GM12878 (cell line): ENCODE data around the gene MAD1L1. TPM values are rescaled to one million over a fixed set of nuclear protein-coding genes. Genes with fewer than 3 reads are reported as not detected.

Experiments
- ATAC-seq: fragments of 200-7000 bp; cut with Tn5 transposase; 3 replicates; pipeline ENCODE4 v1.9.1; 2020; ENCODE audit warnings: mild to moderate bottlenecking, moderate library complexity
- BruUV-seq: library from RNA; stranded (reverse); fragments of 400-500 nt; replicated peaks from 2 replicates; lab custom pipeline; 2021; lab: Mats Ljungman, UMichigan
- CTCF ChIA-PET: fragments of 300-600 bp; sonication (Branson Sonifier 250); formaldehyde crosslinking; extraction: SDS; loops from one replicate; lab custom pipeline; 2021; ENCODE audit warnings: inconsistent platforms; lab: Yijun Ruan, JAX
- POLR2A ChIA-PET: fragments of 350-600 bp; formaldehyde crosslinking; extraction: SDS; loops from one replicate; lab custom pipeline; 2021; ENCODE audit warnings: inconsistent platforms; lab: Charles Lee
- RAD21 ChIA-PET: fragments of 300-600 bp; sonication (Branson Sonifier 250); formaldehyde crosslinking; loops from one replicate; lab custom pipeline; 2023; ENCODE audit warnings: antibody characterized with exemption; ENCODE audit not compliant: unreplicated experiment; lab: Charles Lee
- SMC1A ChIA-PET: fragments of 300-600 bp; sonication (Branson Sonifier 250); formaldehyde crosslinking; loops from one replicate; lab custom pipeline; 2023; ENCODE audit not compliant: unreplicated experiment, uncharacterized antibody; lab: Charles Lee
- DNase-seq: peaks from one replicate; pipeline ENCODE4 v3.0.0-alpha.2; 2011; ENCODE audit warnings: low read depth, low spot score
- FAIRE-seq: peaks from 3 replicates; lab custom pipeline; 2011; peaks lifted over from hg19 to GRCh38; lab: Jason Lieb, UNC
- H2AFZ ChIP-seq: 2 replicates; pipeline ENCODE4 v1.6.0; 2011; ENCODE audit warnings: low read depth, low read length, control low read depth; ENCODE audit not compliant: control insufficient read depth
- H3K27ac ChIP-seq: 2 replicates; pipeline ENCODE4 v1.5.1; 2011; ENCODE audit warnings: control low read depth; ENCODE audit not compliant: control insufficient read depth, insufficient read depth
- H3K27me3 ChIP-seq, 2 experiments: replicated peaks in 1 of 2; 2 replicates each; pipeline versions ENCODE4 v1.6.0 to v1.6.1; 2011; ENCODE audit warnings: low read length in 1 of 2; ENCODE audit not compliant: control insufficient read depth in 2 of 2, insufficient read depth in 2 of 2
- H3K36me3 ChIP-seq, 2 experiments: 2 replicates each; pipeline ENCODE4 v1.5.1; 2011; ENCODE audit warnings: low read length in 1 of 2; ENCODE audit not compliant: control insufficient read depth in 2 of 2, insufficient read depth in 2 of 2
- H3K4me1 ChIP-seq: 2 replicates; pipeline ENCODE4 v1.6.1; 2011; ENCODE audit warnings: mild to moderate bottlenecking, low read length, moderate library complexity, mixed read lengths; ENCODE audit not compliant: control insufficient read depth, insufficient read depth
- H3K4me2 ChIP-seq: 2 replicates; pipeline ENCODE4 v1.6.0; 2011; ENCODE audit warnings: control low read depth; ENCODE audit not compliant: control insufficient read depth, insufficient read depth
- H3K4me3 ChIP-seq: fragments of 200-600 bp; sonication (generic); 2 replicates; pipeline ENCODE4 v1.5.1; 2016
- H3K79me2 ChIP-seq: 2 replicates; pipeline ENCODE4 v1.6.0; 2011; ENCODE audit warnings: low read length; ENCODE audit not compliant: control insufficient read depth, insufficient read depth
- H3K9ac ChIP-seq: 2 replicates; pipeline ENCODE4 v1.8.0; 2011; ENCODE audit warnings: low read length, control low read depth, mixed read lengths; ENCODE audit not compliant: control insufficient read depth, insufficient read depth
- H3K9me3 ChIP-seq: replicated peaks from 3 replicates; pipeline ENCODE4 v1.5.1; 2011; ENCODE audit warnings: mild to moderate bottlenecking, low read length; ENCODE audit not compliant: control insufficient read depth, insufficient read depth
- H4K20me1 ChIP-seq: 2 replicates; pipeline ENCODE4 v1.6.0; 2011; ENCODE audit not compliant: control insufficient read depth, insufficient read depth
- ASH2L ChIP-seq: fragments of 300-600, 200-600 bp; sonication (generic); IDR thresholded peaks from 2 replicates; pipeline ENCODE4 v1.6.1; 2017; ENCODE audit warnings: low read depth, mild to moderate bottlenecking, borderline replicate concordance
- CHD1 ChIP-seq: IDR thresholded peaks from 2 replicates; pipeline ENCODE4 v1.6.1; 2012; ENCODE audit warnings: low read depth, low read length, improper control_type of control experiment
- CHD4 ChIP-seq: fragments of 200-600 bp; sonication (generic); IDR thresholded peaks from 2 replicates; pipeline ENCODE4 v1.6.1; 2016; ENCODE audit warnings: mild to moderate bottlenecking
- DPF2 ChIP-seq: fragments of 450-650 bp; IDR thresholded peaks from 2 replicates; pipeline ENCODE4 v1.6.1; 2017; ENCODE audit warnings: mild to moderate bottlenecking
- E2F8 ChIP-seq: fragments of 450-650 bp; IDR thresholded peaks from 2 replicates; pipeline ENCODE4 v1.6.1; 2018; ENCODE audit warnings: mild to moderate bottlenecking, low read depth, moderate library complexity; ENCODE audit not compliant: partially characterized antibody
- MEF2B ChIP-seq: fragments of 450-650 bp; IDR thresholded peaks from 2 replicates; pipeline ENCODE4 v1.6.1; 2018; ENCODE audit warnings: mild to moderate bottlenecking, moderate library complexity; ENCODE audit not compliant: partially characterized antibody, poor library complexity, severe bottlenecking
- NFXL1 ChIP-seq: fragments of 450-650 bp; IDR thresholded peaks from 2 replicates; pipeline ENCODE4 v1.6.1; 2017; ENCODE audit warnings: antibody characterized with exemption, mild to moderate bottlenecking, borderline replicate concordance
- POLR2AphosphoS2 ChIP-seq: IDR thresholded peaks from 2 replicates; pipeline ENCODE4 v1.6.1; 2011; ENCODE audit warnings: low read depth, mild to moderate bottlenecking, low read length, improper control_type of control experiment, moderate library complexity
- POU2F2 ChIP-seq: IDR thresholded peaks from 3 replicates; pipeline ENCODE4 v1.6.1; 2011; ENCODE audit warnings: low read depth, mild to moderate bottlenecking, low read length, borderline replicate concordance
- RAD51 ChIP-seq: fragments of 450-650 bp; IDR thresholded peaks from 2 replicates; pipeline ENCODE4 v1.6.1; 2016; ENCODE audit warnings: moderate library complexity, mild to moderate bottlenecking, inconsistent platforms
- TAF1 ChIP-seq: IDR thresholded peaks from 2 replicates; pipeline ENCODE4 v1.6.1; 2011; ENCODE audit warnings: mild to moderate bottlenecking, low read depth, low read length, borderline replicate concordance
- TCF3 ChIP-seq: IDR thresholded peaks from 2 replicates; pipeline ENCODE4 v1.6.1; 2012; ENCODE audit warnings: low read depth, mild to moderate bottlenecking, low read length, borderline replicate concordance; ENCODE audit not compliant: insufficient read depth
- USF1 ChIP-seq: IDR thresholded peaks from 2 replicates; pipeline ENCODE4 v1.6.1; 2011; ENCODE audit warnings: borderline replicate concordance, low read depth, mild to moderate bottlenecking, moderate library complexity, mixed read lengths, low read length; ENCODE audit not compliant: insufficient read depth; ENCODE audit errors: extremely low read length
- ZBED1 ChIP-seq: IDR thresholded peaks from 2 replicates; pipeline ENCODE4 v1.6.1; 2016; ENCODE audit warnings: borderline replicate concordance
- ZNF207 ChIP-seq: fragments of 450-650 bp; IDR thresholded peaks from 2 replicates; pipeline ENCODE4 v1.6.1; 2014; ENCODE audit warnings: antibody characterized with exemption, mild to moderate bottlenecking, borderline replicate concordance
- WGBS: methylation state at CpG from one replicate; pipeline ENCODE4 v1.1.6; 2016; ENCODE audit warnings: low lambda C conversion rate; ENCODE audit not compliant: insufficient replicate concordance, insufficient coverage; ENCODE audit errors: missing lambda C conversion rate; 5-methylcytosine and 5-hydroxymethylcytosine counted together
- in situ Hi-C: fragments of 300-500 bp; cut with MboI; formaldehyde crosslinking; loops from 9 replicates; pipeline ENCODE4 v1.14.3; 2018; ENCODE audit warnings: mixed read lengths
- intact Hi-C: fragments of 100-400 bp; cut with micrococcal nuclease; formaldehyde crosslinking; loops from one replicate; pipeline ENCODE4 v1.14.2; 2022; ENCODE audit not compliant: unreplicated experiment
- polyA plus RNA-seq, 11 experiments: library from polyadenylated mRNA; depleted of rRNA in 4 of 11; unstranded in 6 of 11; stranded (reverse) in 5 of 11; fragments of >200 nt; fragmentation: Nextera tagmentation in 4 of 11; fragmentation: Illumina TruSeq in 1 of 11; extraction: Ambion mirVana in 4 of 11; extraction: Trizol in 1 of 11; gene quantifications; 1 replicate in 1 of 11; 2 replicates in 10 of 11; pipeline versions ENCODE4 v1.2.1 to v1.2.3, GENCODE V29; 2011 to 2016; ENCODE audit warnings: inconsistent platforms in 2 of 11, missing spikeins in 2 of 11, low read depth in 1 of 11
- total RNA-seq, 4 experiments: library from RNA; depleted of rRNA in 3 of 4; stranded (reverse); fragments of >200 nt in 3 of 4; fragmentation: Illumina TruSeq in 1 of 4; extraction: Trizol in 1 of 4; gene quantifications; 2 replicates each; pipeline versions ENCODE4 v1.2.1 to v1.2.3, GENCODE V29; 2013 to 2021

MAD1L1 gene
- total and polyA plus RNA-seq, 10 of the 15 experiments (the other 5 are each of a cell fraction or from before 2014, with no cell fraction given) = 2.2 to 76.8 (median 38.3) TPM

- TF ChIP-seq USF1 (no peak), POLR2AphosphoS2 (no peak), POU2F2 (no peak), ASH2L (no peak), TCF3 (no peak), ZNF207 (no peak), RAD51 (no peak), MEF2B (no peak), CHD1 (no peak), NFXL1 (no peak)
These were observed 409.2 kb downstream of the MAD1L1 start (continued) for GRCh38 chr7:1823376-1824150.

- ATAC-seq (no peak), FAIRE-seq (no peak), DNase-seq (no peak)
- 50% methylated on average over 15 of the region's 26 CpGs for WGBS
- Histone ChIP-seq H2AFZ (no peak overlapping the region), H3K27me3 (no peaks in the 10 kb centered on the region), H3K4me1 (no peaks in the 10 kb centered on the region), H3K4me3 (no peak overlapping the region), H3K36me3 (peaks cover 0 to 4% of the 10 kb centered on the region in 2 experiments; a peak in 2 of 4 replicates), H3K4me2 (no peak overlapping the region), H3K9ac (no peak overlapping the region), H3K9me3 (no peaks in the 10 kb centered on the region), H3K27ac (no peak overlapping the region), H3K79me2 (no peaks in the 10 kb centered on the region), H4K20me1 (no peaks in the 10 kb centered on the region)
- ChIA-PET POLR2A (no interaction called here), RAD21 (no interaction called here), SMC1A (no interaction called here), CTCF (no interaction called here)
- intact Hi-C loops (loop anchor here (10.0 kb wide), 1 partner anchor 385 kb away; no protein-coding TSS in a partner anchor), in situ Hi-C loops (no loop called here)
- no TSS peak for BruUV-seq
- TF ChIP-seq ZBED1 (no peak), E2F8 (no peak), DPF2 (no peak), CHD4 (no peak), TAF1 (no peak)
These were observed 413.4 kb downstream of the MAD1L1 start for GRCh38 chr7:1819259-1819841.
